Tibial artery (tissue), 4 donors: Measurements from ENCODE around the gene TCFL5.

Experiments used
- DNase-seq, 2 donors: peaks; one replicate each; pipeline ENCODE4 v3.0.0-alpha.2; 2019
- H3K27ac ChIP-seq, 2 donors: fragments of 200-600 bp; sonication (generic) in 1 of 2; 1 replicate in 1 of 2; 2 replicates in 1 of 2; pipeline ENCODE4 v1.5.1; 2018 to 2019; ENCODE audit warnings: mild to moderate bottlenecking in 1 of 2
- H3K27me3 ChIP-seq, 2 donors: fragments of 200-600 bp; sonication (generic) in 1 of 2; one replicate each; pipeline versions ENCODE4 v1.5.1 to v1.6.0; 2016 to 2019
- H3K36me3 ChIP-seq, 3 donors: fragments of 200-600 bp; sonication (generic) in 2 of 3; one replicate each; pipeline ENCODE4 v1.5.1; 2016 to 2019; ENCODE audit warnings: mild to moderate bottlenecking in 2 of 3
- H3K4me1 ChIP-seq, 4 donors: fragments of 200-600 bp; sonication (generic) in 2 of 4; 1 replicate in 3 of 4; 2 replicates in 1 of 4; pipeline ENCODE4 v1.5.1; 2016 to 2019
- H3K4me3 ChIP-seq, 2 donors: fragments of 200-600 bp; sonication (generic) in 1 of 2; 1 replicate in 1 of 2; 2 replicates in 1 of 2; pipeline ENCODE4 v1.5.1; 2018 to 2019; ENCODE audit warnings: mild to moderate bottlenecking in 2 of 2
- H3K9me3 ChIP-seq, 3 donors: fragments of 200-600 bp; sonication (generic) in 1 of 3; one replicate each; pipeline ENCODE4 v1.5.1; 2016 to 2019
- intact Hi-C: fragments of 100-400 bp; cut with DNase I; formaldehyde crosslinking; loops from one replicate; pipeline ENCODE4 v1.15.0; 2023; ENCODE audit warnings: low total_unique reads
- TF ChIP-seq, protein P1 (sequence below), 2 experiments: fragments of 200-600 bp in 1 of 2; fragments of 450-650 bp in 1 of 2; IDR thresholded peaks; one replicate each; pipeline ENCODE4 v1.5.1; 2017 to 2019; ENCODE audit warnings: antibody characterized with exemption in 2 of 2, mild to moderate bottlenecking in 1 of 2, moderate library complexity in 1 of 2

TCFL5 gene

DNA sequence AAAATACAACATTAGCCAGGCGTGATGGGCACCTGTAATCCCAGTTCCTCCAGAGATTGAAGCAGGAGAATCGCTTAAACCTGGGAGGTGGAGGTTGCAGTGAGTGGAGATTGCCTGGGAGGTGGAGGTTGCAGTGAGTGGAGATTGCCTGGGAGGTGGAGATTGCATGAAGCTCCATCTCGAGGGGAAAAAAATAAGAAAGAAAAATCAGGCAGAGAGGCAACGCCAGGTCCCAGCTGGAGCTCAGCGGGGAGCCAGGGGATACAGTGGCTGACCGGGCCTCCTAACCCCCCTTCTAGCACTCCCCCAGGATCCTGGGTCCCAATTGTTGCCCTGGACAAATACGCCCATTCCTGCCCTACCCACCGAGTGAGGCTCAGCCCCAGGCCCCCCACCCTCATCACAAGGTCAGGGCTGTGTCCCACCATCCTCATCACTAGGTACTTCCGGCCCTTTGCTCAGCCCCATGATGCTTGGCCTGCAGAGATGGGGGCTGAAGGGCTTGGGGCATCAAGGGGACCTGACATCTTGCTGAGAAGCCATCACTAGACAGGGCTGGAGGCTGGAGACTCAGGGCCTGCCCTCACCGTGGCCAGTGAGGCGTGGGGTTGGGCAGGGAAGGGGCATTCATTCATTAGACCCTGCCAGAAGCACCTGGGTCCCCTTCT, 55.1 kb downstream of the TCFL5 start:
- TF ChIP-seq, protein P1, sequence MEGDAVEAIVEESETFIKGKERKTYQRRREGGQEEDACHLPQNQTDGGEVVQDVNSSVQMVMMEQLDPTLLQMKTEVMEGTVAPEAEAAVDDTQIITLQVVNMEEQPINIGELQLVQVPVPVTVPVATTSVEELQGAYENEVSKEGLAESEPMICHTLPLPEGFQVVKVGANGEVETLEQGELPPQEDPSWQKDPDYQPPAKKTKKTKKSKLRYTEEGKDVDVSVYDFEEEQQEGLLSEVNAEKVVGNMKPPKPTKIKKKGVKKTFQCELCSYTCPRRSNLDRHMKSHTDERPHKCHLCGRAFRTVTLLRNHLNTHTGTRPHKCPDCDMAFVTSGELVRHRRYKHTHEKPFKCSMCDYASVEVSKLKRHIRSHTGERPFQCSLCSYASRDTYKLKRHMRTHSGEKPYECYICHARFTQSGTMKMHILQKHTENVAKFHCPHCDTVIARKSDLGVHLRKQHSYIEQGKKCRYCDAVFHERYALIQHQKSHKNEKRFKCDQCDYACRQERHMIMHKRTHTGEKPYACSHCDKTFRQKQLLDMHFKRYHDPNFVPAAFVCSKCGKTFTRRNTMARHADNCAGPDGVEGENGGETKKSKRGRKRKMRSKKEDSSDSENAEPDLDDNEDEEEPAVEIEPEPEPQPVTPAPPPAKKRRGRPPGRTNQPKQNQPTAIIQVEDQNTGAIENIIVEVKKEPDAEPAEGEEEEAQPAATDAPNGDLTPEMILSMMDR (IDR thresholded peaks at IDR 0.05), result no peak
- intact Hi-C loops, result loop anchor here (5.0 to 10.0 kb wide), 2 partner anchors 58 to 139 kb away; partner anchors contain the start of gene TCFL5
- Histone ChIP-seq H3K36me3 (peaks cover 38 to 50% (median 48%) of the 10 kb centered on the region in 3 donors), H3K9me3 (no peaks in the 10 kb centered on the region), H3K4me1 (peaks cover 0 to 54% (median 26%) of the 10 kb centered on the region in 4 donors), H3K4me3 (peak overlapping the region; percentile 84 to 92), H3K27ac (peak overlapping the region in 1 of 2 donors; percentile 11), H3K27me3 (no peaks in the 10 kb centered on the region)
- DNase-seq, result no peak

DNA sequence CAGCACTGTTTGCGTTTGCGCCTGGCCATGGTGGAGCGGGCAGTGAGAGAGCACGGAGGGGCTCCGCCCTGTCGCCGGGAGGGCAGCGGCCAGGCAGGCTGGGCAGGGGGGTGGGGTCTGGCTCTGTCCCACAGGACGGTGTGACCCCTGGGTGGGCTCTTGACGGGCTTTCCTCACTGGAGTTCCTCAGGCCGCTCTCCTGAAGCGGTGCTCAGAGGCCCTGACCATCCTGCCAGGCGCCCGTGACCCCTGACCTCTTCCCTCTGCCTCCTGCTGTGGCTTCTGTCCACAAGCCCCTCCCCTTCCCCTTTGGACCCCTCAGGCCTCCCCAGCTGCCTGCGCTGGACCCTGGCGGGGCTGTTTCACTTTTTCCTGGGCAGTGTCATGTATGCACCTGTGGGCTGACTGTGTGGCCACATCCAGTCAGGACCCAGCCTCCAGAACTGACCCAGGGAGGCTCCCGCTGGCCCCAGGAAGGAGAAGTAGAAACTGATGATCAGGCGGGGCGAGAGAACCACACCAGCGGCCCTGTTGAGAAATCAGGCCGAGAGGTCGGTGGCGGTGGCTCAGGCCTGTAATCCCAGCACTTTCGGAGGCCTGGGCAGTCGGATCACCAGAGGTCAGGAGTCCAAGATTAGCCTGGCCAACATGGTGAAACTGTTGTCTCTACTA, 55.8 kb downstream of the TCFL5 start:
- Histone ChIP-seq H3K27me3 (no peaks in the 10 kb centered on the region), H3K36me3 (peaks cover 32 to 49% (median 47%) of the 10 kb centered on the region in 3 donors), H3K4me3 (peak overlapping the region; percentile 84 to 92), H3K9me3 (no peaks in the 10 kb centered on the region), H3K27ac (peak overlapping the region; percentile 77 to 85), H3K4me1 (peaks cover 0 to 54% (median 26%) of the 10 kb centered on the region in 4 donors)
- DNase-seq, result peak in 1 of 2 donors; percentile 72
- TF ChIP-seq, protein P1 (IDR thresholded peaks at IDR 0.05), result no peak
- intact Hi-C loops, result loop anchor here (5.0 to 10.0 kb wide), 2 partner anchors 59 to 139 kb away; partner anchors contain the start of gene TCFL5

DNA sequence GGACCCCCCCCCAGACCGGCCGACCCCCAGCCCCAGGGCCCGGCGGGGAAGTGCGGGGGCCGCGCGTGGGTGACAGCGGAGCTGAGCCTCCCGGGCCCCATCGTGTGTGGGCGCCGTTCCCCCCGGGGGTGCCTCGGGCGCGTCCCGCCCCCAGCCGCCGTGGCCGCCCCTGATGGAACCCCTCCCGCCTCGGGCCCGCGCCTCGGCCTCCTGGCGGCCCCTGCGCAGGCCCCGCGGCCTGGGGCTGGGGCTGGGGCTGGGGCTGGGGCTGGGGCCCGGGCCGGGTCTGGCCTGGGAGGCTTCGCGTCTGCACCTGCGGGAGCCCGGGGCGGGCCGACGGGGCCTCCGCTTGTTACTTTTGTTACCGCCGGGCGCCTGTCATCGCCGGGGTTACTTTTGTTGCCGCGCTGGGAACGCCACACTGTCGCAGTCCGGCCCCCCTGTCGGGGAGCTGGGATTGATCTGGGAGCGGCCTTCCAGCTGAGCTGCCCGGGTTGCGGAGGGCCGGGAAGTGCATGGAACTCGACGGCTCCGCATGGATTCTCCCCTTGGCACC, 56.4 kb downstream of the TCFL5 start:
- peaks cover 26 to 49% (median 47%) of the 10 kb centered on the region in 3 donors for H3K36me3 ChIP-seq
- H3K4me3 ChIP-seq, result peak overlapping the region; percentile 84 to 92
- intact Hi-C loops, result loop anchor here (5.0 to 10.0 kb wide), 2 partner anchors 60 to 138 kb away; partner anchors contain the start of gene TCFL5
- no peaks in the 10 kb centered on the region for H3K9me3 ChIP-seq
- peak overlapping the region; percentile 77 to 85 for H3K27ac ChIP-seq
- TF ChIP-seq, protein P1 (IDR thresholded peaks at IDR 0.05), result no peak
- no peaks in the 10 kb centered on the region for H3K27me3 ChIP-seq
- peaks cover 0 to 54% (median 26%) of the 10 kb centered on the region in 4 donors for H3K4me1 ChIP-seq
- no peak for DNase-seq

DNA sequence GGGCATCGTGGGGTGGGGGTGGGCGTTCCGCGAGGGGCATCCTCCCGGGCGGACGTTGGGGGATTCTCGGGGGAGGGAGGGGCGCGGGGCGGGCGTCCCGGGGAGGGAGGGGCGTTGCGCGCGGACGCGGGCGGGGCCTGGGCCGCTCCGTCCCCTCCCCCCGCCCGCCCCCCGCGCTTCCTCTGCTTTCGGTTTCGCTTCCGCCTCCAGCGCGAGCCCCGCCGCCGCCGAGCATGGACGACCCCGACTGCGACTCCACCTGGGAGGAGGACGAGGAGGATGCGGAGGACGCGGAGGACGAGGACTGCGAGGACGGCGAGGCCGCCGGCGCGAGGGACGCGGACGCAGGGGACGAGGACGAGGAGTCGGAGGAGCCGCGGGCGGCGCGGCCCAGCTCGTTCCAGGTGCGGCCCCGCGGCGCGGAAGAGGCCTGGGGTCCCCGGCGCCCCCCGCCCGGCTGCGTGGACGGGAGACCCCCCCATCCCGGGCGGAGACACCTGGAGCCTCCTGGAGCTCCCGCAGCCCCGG, 56.9 kb downstream of the TCFL5 start, which contains the start of gene OGFR:
Gene OGFR (plus strand): TSS at position 209 of the 528 bp plus-strand sequence. CDS start 25 bp downstream, at position 234.
- DNase-seq, result peak; percentile 51 to 81
- Histone ChIP-seq H3K27ac (peak within 1 kb of the TSS; percentile 77 to 85), H3K36me3 (peaks cover 22 to 49% (median 46%) of the 10 kb centered on the region in 3 donors), H3K4me3 (peak within 1 kb of the TSS; percentile 84 to 92), H3K9me3 (no peaks in the 10 kb centered on the region), H3K27me3 (no peaks in the 10 kb centered on the region), H3K4me1 (peaks cover 0 to 54% (median 26%) of the 10 kb centered on the region in 4 donors)
- TF ChIP-seq, protein P1 (IDR thresholded peaks at IDR 0.05), result no peak
- intact Hi-C loops, result loop anchor here (5.0 to 10.0 kb wide), 2 partner anchors 60 to 137 kb away; partner anchors contain the start of gene TCFL5

DNA sequence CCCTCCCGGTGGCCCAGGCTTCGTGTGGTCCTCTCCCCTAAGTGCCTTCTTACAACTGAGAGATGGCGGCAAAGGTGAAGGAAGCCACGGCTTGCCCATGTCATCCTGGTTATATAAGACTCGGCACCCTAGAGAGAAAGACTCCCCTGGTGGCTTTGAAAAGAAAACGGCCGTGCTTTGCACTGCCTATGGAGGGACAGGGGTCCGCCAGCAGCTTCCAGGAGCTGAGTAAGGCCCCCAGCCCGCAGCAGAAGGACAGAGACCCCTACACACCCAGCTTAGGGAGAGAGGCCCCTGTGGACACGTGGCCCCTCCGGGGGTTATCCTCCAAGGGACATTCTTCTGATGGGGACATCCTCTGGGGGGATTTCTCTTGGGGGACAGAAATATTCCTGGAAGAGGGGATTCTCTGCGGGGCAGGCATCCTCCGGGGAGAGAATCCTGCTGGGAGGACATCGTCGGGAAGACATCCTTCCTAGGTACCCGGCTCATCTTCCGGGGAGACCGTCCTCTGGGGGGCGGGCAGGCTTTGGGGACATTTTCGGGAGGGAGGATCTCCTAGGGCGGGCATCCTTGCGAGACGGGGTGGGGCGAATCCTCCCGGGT, 57.5 kb downstream of the TCFL5 start:
- DNase-seq, result no peak
- intact Hi-C loops, result loop anchor here (10.0 kb wide), 1 partner anchor 61 kb away; the partner anchor contains the start of gene TCFL5
- Histone ChIP-seq H3K36me3 (peaks cover 20 to 49% (median 46%) of the 10 kb centered on the region in 3 donors), H3K9me3 (no peaks in the 10 kb centered on the region), H3K4me1 (peaks cover 0 to 54% (median 26%) of the 10 kb centered on the region in 4 donors), H3K27me3 (no peaks in the 10 kb centered on the region), H3K27ac (peak overlapping the region; percentile 77 to 85), H3K4me3 (peak overlapping the region; percentile 84 to 92)
- TF ChIP-seq, protein P1 (IDR thresholded peaks at IDR 0.05), result no peak
